ENCODE data around the gene RNF19B. TPM values are rescaled to one million over a fixed set of nuclear protein-coding genes. Genes with fewer than 3 reads are reported as not detected.

RNF19B gene
- total RNA-seq, 1 experiment from 2014 or later = 15.0 TPM

DNA sequence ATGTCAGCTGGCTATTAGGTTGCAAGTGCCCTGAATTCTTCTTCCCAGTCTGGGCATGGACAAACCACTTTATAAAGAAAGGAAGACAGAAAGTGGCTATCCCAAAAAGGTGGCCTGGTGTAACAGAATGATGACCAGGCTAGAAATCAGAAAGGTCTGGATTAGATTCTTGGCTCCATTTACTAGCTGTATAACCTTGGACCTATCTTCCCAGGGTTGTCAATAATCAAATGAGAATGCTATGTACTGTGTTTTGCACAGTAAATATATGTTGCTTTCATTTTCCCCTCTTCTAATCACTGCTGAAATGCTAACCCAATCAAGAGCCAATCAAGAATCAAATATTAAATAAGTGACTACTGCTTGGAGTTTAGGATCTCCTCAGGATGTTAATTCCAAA is 20.4 kb downstream of the RNF19B start:
- H2BK5ac ChIP-seq (ENCODE audit: insufficient read length, low read length) = no peak overlapping the region
- no peak overlapping the region for H4K8ac ChIP-seq (replicated peaks; ENCODE audit: insufficient read length, low read depth, low read length)
- no peak for DNase-seq
- H3K79me1 ChIP-seq (ENCODE audit: insufficient read depth, low read depth, low read length, poor library complexity, severe bottlenecking) = no peaks in the 10 kb centered on the region
- H3K9ac ChIP-seq (ENCODE audit: extremely low read depth, insufficient read length, low read length) = no peak overlapping the region
- peaks cover 2% of the 10 kb centered on the region for H4K20me1 ChIP-seq (ENCODE audit: control insufficient read depth, insufficient read depth, insufficient read length)
- H3K79me2 ChIP-seq (ENCODE audit: insufficient read depth, low read length) = no peaks in the 10 kb centered on the region
- no peak overlapping the region for H2BK15ac ChIP-seq (ENCODE audit: low read depth, low read length)
- no peak overlapping the region for H3K27ac Mint-ChIP-seq
- H4K5ac ChIP-seq (ENCODE audit: insufficient read length, low read depth, low read length) = no peak overlapping the region
- H3K4ac ChIP-seq (ENCODE audit: low read depth, low read length) = no peak overlapping the region
- H3T11ph ChIP-seq (ENCODE audit: low read length) = no peak overlapping the region
- no peaks in the 10 kb centered on the region for H3K4me1 Mint-ChIP-seq
- no peaks in the 10 kb centered on the region for H3K27me3 Mint-ChIP-seq (ENCODE audit: low read depth)
- H2BK12ac ChIP-seq (ENCODE audit: insufficient read length, low read depth, low read length) = no peak overlapping the region
- no peaks in the 10 kb centered on the region for H3K9me3 ChIP-seq (ENCODE audit: control insufficient read depth, low read depth, low read length)
- H2BK120ac ChIP-seq (ENCODE audit: low read depth, low read length, poor library complexity, severe bottlenecking) = no peak overlapping the region
- H3K9me3 Mint-ChIP-seq = no peaks in the 10 kb centered on the region
- H3K23ac ChIP-seq (ENCODE audit: insufficient read length, low read depth, low read length) = no peak overlapping the region
- no peak overlapping the region for H3K4me2 ChIP-seq (ENCODE audit: insufficient read depth, insufficient read length, low read length)
- no peak overlapping the region for H2BK20ac ChIP-seq (ENCODE audit: low read depth, low read length, poor library complexity, severe bottlenecking)
- peaks cover 17 to 52% (median 30%) of the 10 kb centered on the region in 3 experiments; a peak in 6 of 7 replicates for H3K36me3 Mint-ChIP-seq (ENCODE audit: insufficient read depth in 1 of 3, low read depth in 3 of 3)
- H3K4me3 Mint-ChIP-seq = no peak overlapping the region
- H3K27ac ChIP-seq (ENCODE audit: insufficient read length, low read depth, low read length) = no peak overlapping the region
- no peak overlapping the region for H3K56ac ChIP-seq (ENCODE audit: insufficient read length, low read depth, low read length)
- H2AK5ac ChIP-seq (ENCODE audit: insufficient read length, low read length) = no peak overlapping the region
- TF ChIP-seq, protein P1, sequence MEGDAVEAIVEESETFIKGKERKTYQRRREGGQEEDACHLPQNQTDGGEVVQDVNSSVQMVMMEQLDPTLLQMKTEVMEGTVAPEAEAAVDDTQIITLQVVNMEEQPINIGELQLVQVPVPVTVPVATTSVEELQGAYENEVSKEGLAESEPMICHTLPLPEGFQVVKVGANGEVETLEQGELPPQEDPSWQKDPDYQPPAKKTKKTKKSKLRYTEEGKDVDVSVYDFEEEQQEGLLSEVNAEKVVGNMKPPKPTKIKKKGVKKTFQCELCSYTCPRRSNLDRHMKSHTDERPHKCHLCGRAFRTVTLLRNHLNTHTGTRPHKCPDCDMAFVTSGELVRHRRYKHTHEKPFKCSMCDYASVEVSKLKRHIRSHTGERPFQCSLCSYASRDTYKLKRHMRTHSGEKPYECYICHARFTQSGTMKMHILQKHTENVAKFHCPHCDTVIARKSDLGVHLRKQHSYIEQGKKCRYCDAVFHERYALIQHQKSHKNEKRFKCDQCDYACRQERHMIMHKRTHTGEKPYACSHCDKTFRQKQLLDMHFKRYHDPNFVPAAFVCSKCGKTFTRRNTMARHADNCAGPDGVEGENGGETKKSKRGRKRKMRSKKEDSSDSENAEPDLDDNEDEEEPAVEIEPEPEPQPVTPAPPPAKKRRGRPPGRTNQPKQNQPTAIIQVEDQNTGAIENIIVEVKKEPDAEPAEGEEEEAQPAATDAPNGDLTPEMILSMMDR (conservative IDR thresholded peaks at IDR 0.05) = no peak
- no peak overlapping the region for H3K14ac ChIP-seq (ENCODE audit: insufficient read depth, low read length)
- no peaks in the 10 kb centered on the region for H3K27me3 ChIP-seq (ENCODE audit: insufficient read depth, low read length)
- H3K23me2 ChIP-seq (ENCODE audit: insufficient read length, low read depth, low read length, poor library complexity, severe bottlenecking) = no peaks in the 10 kb centered on the region
- H2AFZ ChIP-seq (ENCODE audit: low read length) = no peak overlapping the region
- no peaks in the 10 kb centered on the region for H3K4me1 ChIP-seq (ENCODE audit: insufficient read depth, low read length)
- H3K18ac ChIP-seq (ENCODE audit: insufficient read length, low read depth, low read length) = no peak overlapping the region
- H4K91ac ChIP-seq (ENCODE audit: insufficient read length, low read depth, low read length) = no peak overlapping the region

Measured in H9 (cell line).